CD14-positive monocyte (primary cell): ENCODE data around the gene ATG7. TPM values are rescaled to one million over a fixed set of nuclear protein-coding genes. Genes with fewer than 3 reads are reported as not detected.

Experiments used
- DNase-seq, 3 donors: peaks; one replicate each; pipeline ENCODE4 v3.0.0-alpha.2; 2011 to 2022
- H2AFZ ChIP-seq: 2 replicates; pipeline ENCODE4 v1.6.0; 2012; ENCODE audit warnings: mild to moderate bottlenecking, low read depth, low read length, inconsistent platforms; ENCODE audit not compliant: insufficient read depth, poor library complexity, severe bottlenecking
- H3K27ac ChIP-seq, 2 donors: 1 replicate in 1 of 2; 2 replicates in 1 of 2; pipeline ENCODE4 v1.5.1; 2012 to 2013; ENCODE audit warnings: low read length in 2 of 2, control low read depth in 1 of 2, inconsistent platforms in 1 of 2, low read depth in 1 of 2, mild to moderate bottlenecking in 1 of 2
- H3K27me3 ChIP-seq, 2 donors: one replicate each; pipeline versions ENCODE4 v1.6.0 to v1.6.1; 2011 to 2013; ENCODE audit warnings: low read length in 2 of 2; ENCODE audit not compliant: control insufficient read depth in 2 of 2, insufficient read depth in 2 of 2
- H3K36me3 ChIP-seq, 2 donors: replicated peaks in 1 of 2; 1 replicate in 1 of 2; 2 replicates in 1 of 2; pipeline versions ENCODE4 v1.5.1 to v1.6.1; 2012 to 2013; ENCODE audit warnings: low read length in 2 of 2, control low read depth in 1 of 2, inconsistent platforms in 1 of 2, mild to moderate bottlenecking in 1 of 2; ENCODE audit not compliant: insufficient read depth in 2 of 2, control insufficient read depth in 1 of 2
- H3K4me1 ChIP-seq, 2 donors: 1 replicate in 1 of 2; 2 replicates in 1 of 2; pipeline versions ENCODE4 v1.5.1 to v1.6.1; 2012 to 2013; ENCODE audit warnings: low read length in 2 of 2, control low read depth in 1 of 2, inconsistent platforms in 1 of 2, mild to moderate bottlenecking in 1 of 2, moderate library complexity in 1 of 2; ENCODE audit not compliant: insufficient read depth in 2 of 2, control insufficient read depth in 1 of 2
- H3K4me2 ChIP-seq: replicated peaks from 2 replicates; pipeline ENCODE3; 2012; ENCODE audit warnings: low read length, moderate library complexity, mild to moderate bottlenecking; ENCODE audit not compliant: poor library complexity, severe bottlenecking; ENCODE audit errors: extremely low read depth
- H3K4me3 ChIP-seq, 3 experiments: fragments of 200-600 bp in 1 of 3; sonication (generic) in 1 of 3; replicated peaks in 1 of 3; 1 replicate in 2 of 3; 2 replicates in 1 of 3; pipeline ENCODE4 v1.5.1; 2011 to 2013; ENCODE audit warnings: low read length in 3 of 3, mild to moderate bottlenecking in 3 of 3, control low read depth in 2 of 3, low read depth in 2 of 3, inconsistent platforms in 1 of 3, moderate library complexity in 1 of 3
- H3K79me2 ChIP-seq: 2 replicates; pipeline ENCODE4 v1.6.0; 2012; ENCODE audit warnings: mild to moderate bottlenecking, control low read depth, inconsistent platforms, low read length, moderate library complexity; ENCODE audit not compliant: insufficient read depth
- H3K9ac ChIP-seq: 2 replicates; pipeline ENCODE4 v1.6.0; 2017; ENCODE audit warnings: low read length, mild to moderate bottlenecking; ENCODE audit not compliant: insufficient read depth, poor library complexity, severe bottlenecking
- H3K9me3 ChIP-seq, 2 donors: replicated peaks in 1 of 2; 1 replicate in 1 of 2; 2 replicates in 1 of 2; pipeline versions ENCODE4 v1.5.1 to v1.6.1; 2012 to 2013; ENCODE audit warnings: low read length in 2 of 2, control low read depth in 1 of 2; ENCODE audit not compliant: control insufficient read depth in 1 of 2, insufficient read depth in 1 of 2
- H4K20me1 ChIP-seq: 2 replicates; pipeline ENCODE4 v1.6.0; 2012; ENCODE audit warnings: mild to moderate bottlenecking, low read length, control low read depth, moderate library complexity; ENCODE audit not compliant: insufficient read depth
- H3K27ac Mint-ChIP-seq, 7 donors: one replicate each; pipeline ENCODE4 v1.8.0; 2020; ENCODE audit warnings: mild to moderate bottlenecking in 7 of 7, mixed read lengths in 7 of 7, moderate library complexity in 6 of 7, inconsistent platforms in 2 of 7
- H3K27me3 Mint-ChIP-seq, 3 donors: one replicate each; pipeline ENCODE4 v1.8.0; 2021 to 2022; ENCODE audit warnings: low read depth in 3 of 3, mild to moderate bottlenecking in 3 of 3, mixed read lengths in 3 of 3, moderate library complexity in 3 of 3, inconsistent platforms in 1 of 3
- H3K36me3 Mint-ChIP-seq, 2 donors: one replicate each; pipeline ENCODE4 v1.8.0; 2020; ENCODE audit warnings: mixed read lengths in 2 of 2, inconsistent platforms in 1 of 2, mild to moderate bottlenecking in 1 of 2
- H3K4me1 Mint-ChIP-seq: one replicate; pipeline ENCODE4 v1.8.0; 2020; ENCODE audit warnings: mild to moderate bottlenecking, mixed read lengths
- H3K4me3 Mint-ChIP-seq, 2 donors: one replicate each; pipeline ENCODE4 v1.8.0; 2020; ENCODE audit warnings: mild to moderate bottlenecking in 2 of 2, mixed read lengths in 2 of 2, moderate library complexity in 1 of 2
- H3K9me3 Mint-ChIP-seq, 7 donors: one replicate each; pipeline ENCODE4 v1.8.0; 2020 to 2022; ENCODE audit warnings: mixed read lengths in 7 of 7, mild to moderate bottlenecking in 6 of 7, moderate library complexity in 6 of 7, inconsistent platforms in 2 of 7
- WGBS: methylation state at CpG from one replicate; pipeline ENCODE4 v1.1.5; 2013; ENCODE audit warnings: missing lambda C conversion rate; ENCODE audit not compliant: insufficient coverage; 5-methylcytosine and 5-hydroxymethylcytosine counted together
- intact Hi-C, 2 donors: fragments of 100-400 bp; cut with micrococcal nuclease; formaldehyde crosslinking; loops; one replicate each; pipeline versions ENCODE4 v1.15.0 to v1.15.1; 2023
- polyA plus RNA-seq, 3 donors: library from polyadenylated mRNA; depleted of rRNA in 1 of 3; unstranded in 2 of 3; stranded (reverse) in 1 of 3; fragments of 300-500 nt in 2 of 3; fragments of >200 nt in 1 of 3; fragmentation: Illumina TruSeq in 2 of 3; gene quantifications; 1 replicate in 2 of 3; 2 replicates in 1 of 3; pipeline ENCODE4 v1.2.3, GENCODE V29; 2012 to 2021
- TF ChIP-seq, protein P1 (sequence below): fragments of 200-600 bp; IDR thresholded peaks from one replicate; pipeline ENCODE4 v1.8.0; 2022; ENCODE audit warnings: antibody characterized with exemption, mild to moderate bottlenecking

ATG7 gene
- polyA plus RNA-seq, 3 donors: 57.4 to 101 (median 89.7) TPM

DNA sequence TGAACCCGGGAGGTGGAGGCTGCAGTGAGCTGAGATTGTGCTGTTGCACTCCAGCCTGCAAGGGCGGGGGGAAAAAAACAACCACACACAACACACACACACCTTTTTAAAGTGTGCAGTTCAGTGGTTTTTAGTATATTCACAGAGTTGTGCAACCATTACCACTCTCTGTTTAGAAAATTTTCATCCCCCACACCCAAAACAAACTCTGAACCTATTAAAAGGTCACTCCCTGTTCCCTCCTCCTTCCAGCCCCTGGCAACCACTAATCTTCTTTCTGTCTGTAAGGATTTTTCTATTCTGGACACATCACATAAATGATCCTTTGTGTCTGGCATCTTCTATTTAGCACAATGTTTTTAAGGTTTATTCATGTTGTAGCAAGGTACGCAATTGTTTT is 159.1 kb downstream of the ATG7 start:
- H3K4me1 ChIP-seq: peaks cover 0 to 3% of the 10 kb centered on the region in 2 donors

DNA sequence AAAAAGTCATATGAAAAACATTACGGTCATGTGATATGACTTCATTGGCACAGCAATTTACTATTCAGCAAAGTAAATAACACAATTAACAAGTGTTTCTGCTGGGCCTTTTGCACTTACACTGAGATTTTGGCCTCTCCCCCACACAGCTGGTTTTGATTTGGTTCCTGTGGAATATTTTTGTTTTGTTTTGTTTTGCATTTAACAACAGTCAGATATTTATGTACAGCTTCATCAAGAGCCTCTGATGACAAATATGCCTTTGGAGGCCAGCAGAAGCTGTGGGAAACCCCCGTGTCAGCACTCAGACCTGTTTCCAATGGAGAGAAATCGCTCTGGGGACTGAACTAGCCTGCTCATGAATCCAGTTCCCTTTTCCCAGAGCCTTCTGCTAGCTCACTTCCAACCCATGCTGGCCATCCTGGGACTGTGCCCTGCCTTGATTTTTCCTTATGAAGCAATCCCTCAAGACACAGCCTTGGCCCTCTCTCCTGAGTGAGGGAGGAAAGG is 161.9 kb downstream of the ATG7 start:
- H2AFZ ChIP-seq: no peak overlapping the region
- peaks cover 0 to 7% of the 10 kb centered on the region in 2 donors for H3K4me1 ChIP-seq
- no peak overlapping the region for H3K4me3 Mint-ChIP-seq
- H3K9me3 Mint-ChIP-seq: no peaks in the 10 kb centered on the region
- peaks cover 19% of the 10 kb centered on the region for H3K4me1 Mint-ChIP-seq
- H3K27me3 Mint-ChIP-seq: peaks cover 0 to 1% (median 0%) of the 10 kb centered on the region in 3 donors
- peaks cover 20% of the 10 kb centered on the region for H3K79me2 ChIP-seq
- TF ChIP-seq, protein P1, sequence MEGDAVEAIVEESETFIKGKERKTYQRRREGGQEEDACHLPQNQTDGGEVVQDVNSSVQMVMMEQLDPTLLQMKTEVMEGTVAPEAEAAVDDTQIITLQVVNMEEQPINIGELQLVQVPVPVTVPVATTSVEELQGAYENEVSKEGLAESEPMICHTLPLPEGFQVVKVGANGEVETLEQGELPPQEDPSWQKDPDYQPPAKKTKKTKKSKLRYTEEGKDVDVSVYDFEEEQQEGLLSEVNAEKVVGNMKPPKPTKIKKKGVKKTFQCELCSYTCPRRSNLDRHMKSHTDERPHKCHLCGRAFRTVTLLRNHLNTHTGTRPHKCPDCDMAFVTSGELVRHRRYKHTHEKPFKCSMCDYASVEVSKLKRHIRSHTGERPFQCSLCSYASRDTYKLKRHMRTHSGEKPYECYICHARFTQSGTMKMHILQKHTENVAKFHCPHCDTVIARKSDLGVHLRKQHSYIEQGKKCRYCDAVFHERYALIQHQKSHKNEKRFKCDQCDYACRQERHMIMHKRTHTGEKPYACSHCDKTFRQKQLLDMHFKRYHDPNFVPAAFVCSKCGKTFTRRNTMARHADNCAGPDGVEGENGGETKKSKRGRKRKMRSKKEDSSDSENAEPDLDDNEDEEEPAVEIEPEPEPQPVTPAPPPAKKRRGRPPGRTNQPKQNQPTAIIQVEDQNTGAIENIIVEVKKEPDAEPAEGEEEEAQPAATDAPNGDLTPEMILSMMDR: no peak
- no peaks in the 10 kb centered on the region for H3K27me3 ChIP-seq
- no peaks in the 10 kb centered on the region for H3K9me3 ChIP-seq
- H3K9ac ChIP-seq: no peak overlapping the region
- no peak overlapping the region for H3K27ac ChIP-seq
- 96% methylated on average over 2 of the region's 3 CpGs for WGBS
- H3K4me3 ChIP-seq: no peak overlapping the region
- H3K36me3 Mint-ChIP-seq: peaks cover 30 to 43% of the 10 kb centered on the region in 2 donors
- peaks cover 100% of the 10 kb centered on the region for H4K20me1 ChIP-seq
- DNase-seq: no peak
- no peak overlapping the region for H3K4me2 ChIP-seq
- intact Hi-C loops: no loop called here
- H3K27ac Mint-ChIP-seq: peak overlapping the region in 3 of 7 donors; percentile 15 to 58 (median 22)
- peaks cover 26 to 64% of the 10 kb centered on the region in 2 donors for H3K36me3 ChIP-seq

More for the DNA sequence above, 159.1 kb downstream of the ATG7 start:
- Histone ChIP-seq H3K4me2 (no peak overlapping the region), H3K9ac (no peak overlapping the region), H4K20me1 (peaks cover 99% of the 10 kb centered on the region), H3K27me3 (no peaks in the 10 kb centered on the region), H3K79me2 (peaks cover 12% of the 10 kb centered on the region), H2AFZ (no peak overlapping the region), H3K4me3 (no peak overlapping the region), H3K36me3 (peaks cover 45 to 77% of the 10 kb centered on the region in 2 donors), H3K27ac (no peak overlapping the region), H3K9me3 (no peaks in the 10 kb centered on the region)
- peak overlapping the region in 1 of 7 donors; percentile 5 for H3K27ac Mint-ChIP-seq
- intact Hi-C loops: no loop called here
- TF ChIP-seq, protein P1: no peak
- peaks cover 50 to 58% of the 10 kb centered on the region in 2 donors for H3K36me3 Mint-ChIP-seq
- peaks cover 10% of the 10 kb centered on the region for H3K4me1 Mint-ChIP-seq
- no peaks in the 10 kb centered on the region for H3K9me3 Mint-ChIP-seq
- WGBS: no CpG with 5 or more reads among the region's 3 CpGs
- peaks cover 0 to 1% (median 0%) of the 10 kb centered on the region in 3 donors for H3K27me3 Mint-ChIP-seq
- no peak for DNase-seq
- H3K4me3 Mint-ChIP-seq: no peak overlapping the region
